Thymus (tissue), 14 donors: ENCODE results near the gene SH3BP5. TPM values are rescaled to one million over a fixed set of nuclear protein-coding genes. Genes with fewer than 3 reads are reported as not detected.
A peak's percentile ranks its signal among the peaks of the same experiment; 100 is the strongest.

Source experiments
- DNase-seq, 9 donors: peaks; one replicate each; pipeline ENCODE4 v3.0.0-alpha.2; 2013; ENCODE audit warnings: low spot score in 9 of 9, low read depth in 6 of 9, missing footprints in 1 of 9
- H3K27ac ChIP-seq, 2 donors: one replicate each; pipeline ENCODE4 v1.5.1; 2013; ENCODE audit warnings: control low read depth in 1 of 2, low read depth in 1 of 2, low read length in 1 of 2, mild to moderate bottlenecking in 1 of 2, moderate library complexity in 1 of 2
- H3K27me3 ChIP-seq, 2 donors: one replicate each; pipeline ENCODE4 v1.5.1; 2013; ENCODE audit warnings: low read length in 1 of 2; ENCODE audit not compliant: control insufficient read depth in 2 of 2, insufficient read depth in 1 of 2
- H3K36me3 ChIP-seq, 2 donors: one replicate each; pipeline ENCODE4 v1.5.1; 2013; ENCODE audit warnings: low read length in 1 of 2, mild to moderate bottlenecking in 1 of 2, moderate library complexity in 1 of 2; ENCODE audit not compliant: control insufficient read depth in 2 of 2, insufficient read depth in 2 of 2
- H3K4me1 ChIP-seq, 2 donors: one replicate each; pipeline ENCODE4 v1.5.1; 2013; ENCODE audit warnings: low read length in 2 of 2; ENCODE audit not compliant: control insufficient read depth in 2 of 2, insufficient read depth in 2 of 2
- H3K4me3 ChIP-seq, 2 donors: one replicate each; pipeline ENCODE4 v1.5.1; 2013; ENCODE audit warnings: low read length in 2 of 2, control low read depth in 1 of 2, mild to moderate bottlenecking in 1 of 2
- H3K9me3 ChIP-seq, 2 donors: one replicate each; pipeline ENCODE4 v1.5.1; 2013; ENCODE audit warnings: low read length in 1 of 2, mild to moderate bottlenecking in 1 of 2; ENCODE audit not compliant: control insufficient read depth in 2 of 2, insufficient read depth in 1 of 2
- WGBS: extraction: QIAGEN DNeasy Blood & Tissue Kit; methylation state at CpG from one replicate; pipeline ENCODE4 v1.1.7; 2013; 5-methylcytosine and 5-hydroxymethylcytosine counted together
- long read RNA-seq, 10 donors: transcript quantifications; one replicate each; lab custom pipeline, GENCODE V29; 2026
- polyA plus RNA-seq: library from polyadenylated mRNA; stranded (reverse); fragments of 200-250 nt; gene quantifications from one replicate; pipeline ENCODE4 v1.2.3, GENCODE V29; 2013
- total RNA-seq: library from RNA; stranded (reverse); fragments of 120-200 nt; gene quantifications from one replicate; pipeline ENCODE4 v1.2.4, GENCODE V29; 2013
- donor health status: healthy.

Gene SH3BP5
- 29.1 TPM for total RNA-seq
- 64.3 TPM for polyA plus RNA-seq
- long read RNA-seq, donor 1, partial matches to known transcripts = 0 of 2 reads
- long read RNA-seq, donor 1, other reads (novel, unspliced or antisense) = 0 of 2 reads
- long read RNA-seq, donor 2, transcript SH3BP5-202 (9 exons, 2,822 nt) = major isoform, 30 of 54 reads
- long read RNA-seq, donor 2, partial matches to known transcripts = 24 of 54 reads
- long read RNA-seq, donor 2, other reads (novel, unspliced or antisense) = 0 of 54 reads
- long read RNA-seq, donor 3, transcript SH3BP5-202 (9 exons, 2,822 nt) = major isoform, 15 of 15 reads
- long read RNA-seq, donor 3, partial matches to known transcripts = 0 of 15 reads
- long read RNA-seq, donor 3, other reads (novel, unspliced or antisense) = 0 of 15 reads
- long read RNA-seq, donor 4, transcript SH3BP5-202 (9 exons, 2,822 nt) = major isoform, 10 of 10 reads
- long read RNA-seq, donor 4, partial matches to known transcripts = 0 of 10 reads
- long read RNA-seq, donor 4, other reads (novel, unspliced or antisense) = 0 of 10 reads
- long read RNA-seq, donor 5, transcript SH3BP5-202 (9 exons, 2,822 nt) = major isoform, 29 of 62 reads
- long read RNA-seq, donor 5, partial matches to known transcripts = 33 of 62 reads
- long read RNA-seq, donor 5, other reads (novel, unspliced or antisense) = 0 of 62 reads
- long read RNA-seq, donor 6, transcript SH3BP5-202 (9 exons, 2,822 nt) = major isoform, 9 of 9 reads
- long read RNA-seq, donor 6, partial matches to known transcripts = 0 of 9 reads
- long read RNA-seq, donor 6, other reads (novel, unspliced or antisense) = 0 of 9 reads
- long read RNA-seq, donor 7, partial matches to known transcripts = 0 of 3 reads
- long read RNA-seq, donor 7, other reads (novel, unspliced or antisense) = 0 of 3 reads
- long read RNA-seq, donor 8, transcript SH3BP5-202 (9 exons, 2,822 nt) = major isoform, 8 of 8 reads
- long read RNA-seq, donor 8, partial matches to known transcripts = 0 of 8 reads
- long read RNA-seq, donor 8, other reads (novel, unspliced or antisense) = 0 of 8 reads
- long read RNA-seq, donor 9, transcript SH3BP5-202 (9 exons, 2,822 nt) = major isoform, 11 of 11 reads
- long read RNA-seq, donor 9, partial matches to known transcripts = 0 of 11 reads
- long read RNA-seq, donor 9, other reads (novel, unspliced or antisense) = 0 of 11 reads
- long read RNA-seq, donor 10, transcript SH3BP5-202 (9 exons, 2,822 nt) = major isoform, 17 of 17 reads
- long read RNA-seq, donor 10, partial matches to known transcripts = 0 of 17 reads
- long read RNA-seq, donor 10, other reads (novel, unspliced or antisense) = 0 of 17 reads

GRCh38 chr3:15332405-15333098 lies at the start of gene SH3BP5:
Gene SH3BP5 (minus strand): TSS chr3:15332586. CDS start chr3:15332408, 178 bp downstream.
- H3K27ac ChIP-seq = peak within 1 kb of the TSS; percentile 57 to 62
- peak within 1 kb of the TSS; percentile 69 to 73 for H3K4me3 ChIP-seq
- peaks cover 20 to 50% of the 10 kb centered on the region in 2 donors for H3K4me1 ChIP-seq
- peaks cover 2 to 15% of the 10 kb centered on the region in 2 donors for H3K27me3 ChIP-seq
- H3K9me3 ChIP-seq = no peaks in the 10 kb centered on the region
- 15% methylated on average over 66 of the region's 66 CpGs for WGBS
- peaks cover 0 to 3% of the 10 kb centered on the region in 2 donors for H3K36me3 ChIP-seq
- peak in 5 of 9 donors; percentile 47 to 82 (median 68) for DNase-seq

GRCh38 chr3:15380980-15381890 lies 48.8 kb upstream of the SH3BP5 start:
- H3K36me3 ChIP-seq = no peaks in the 10 kb centered on the region
- H3K27me3 ChIP-seq = no peaks in the 10 kb centered on the region
- H3K4me3 ChIP-seq = no peak overlapping the region
- H3K4me1 ChIP-seq = peaks cover 0 to 5% of the 10 kb centered on the region in 2 donors
- no peak for DNase-seq
- H3K27ac ChIP-seq = no peak overlapping the region
- WGBS = 95% methylated on average over 6 of the region's 6 CpGs
- H3K9me3 ChIP-seq = no peaks in the 10 kb centered on the region

GRCh38 chr3:15377961-15378791 lies 45.8 kb upstream of the SH3BP5 start:
- Histone ChIP-seq H3K4me1 (peaks cover 0 to 5% of the 10 kb centered on the region in 2 donors), H3K9me3 (no peaks in the 10 kb centered on the region), H3K4me3 (no peak overlapping the region), H3K27me3 (no peaks in the 10 kb centered on the region), H3K27ac (peak overlapping the region in 1 of 2 donors; percentile 59), H3K36me3 (no peaks in the 10 kb centered on the region)
- 31% methylated on average over 16 of the region's 16 CpGs for WGBS
- peak; percentile 69 to 97 (median 93) for DNase-seq

- Histone ChIP-seq H3K27ac (no peak overlapping the region), H3K9me3 (no peaks in the 10 kb centered on the region), H3K4me1 (peaks cover 0 to 5% of the 10 kb centered on the region in 2 donors), H3K36me3 (no peaks in the 10 kb centered on the region), H3K27me3 (no peaks in the 10 kb centered on the region), H3K4me3 (no peak overlapping the region)
- no peak for DNase-seq
- WGBS = 96% methylated on average over 22 of the region's 22 CpGs
These were observed 43.1 kb upstream of the SH3BP5 start for GRCh38 chr3:15375461-15376000.

GRCh38 chr3:15372918-15373317 lies 40.5 kb upstream of the SH3BP5 start:
- no peak for DNase-seq
- H3K4me3 ChIP-seq = no peak overlapping the region
- peaks cover 0 to 3% of the 10 kb centered on the region in 2 donors for H3K4me1 ChIP-seq
- 98% methylated on average over 4 of the region's 4 CpGs for WGBS
- H3K36me3 ChIP-seq = no peaks in the 10 kb centered on the region
- H3K9me3 ChIP-seq = no peaks in the 10 kb centered on the region
- H3K27ac ChIP-seq = no peak overlapping the region
- no peaks in the 10 kb centered on the region for H3K27me3 ChIP-seq

- H3K27ac ChIP-seq = no peak overlapping the region
- no peak for DNase-seq
- WGBS = 95% methylated on average over 6 of the region's 6 CpGs
These were observed 36.3 kb upstream of the SH3BP5 start for GRCh38 chr3:15368561-15369135.

GRCh38 chr3:15367059-15367458 lies 34.7 kb upstream of the SH3BP5 start:
- DNase-seq = no peak
- 92% methylated on average over 1 of the region's 1 CpG for WGBS
- no peaks in the 10 kb centered on the region for H3K36me3 ChIP-seq
- H3K27ac ChIP-seq = no peak overlapping the region
- H3K4me1 ChIP-seq = no peaks in the 10 kb centered on the region
- no peaks in the 10 kb centered on the region for H3K9me3 ChIP-seq
- no peaks in the 10 kb centered on the region for H3K27me3 ChIP-seq
- no peak overlapping the region for H3K4me3 ChIP-seq

More at GRCh38 chr3:15368561-15369135, 36.3 kb upstream of the SH3BP5 start:
- Histone ChIP-seq H3K27me3 (no peaks in the 10 kb centered on the region), H3K36me3 (no peaks in the 10 kb centered on the region), H3K4me1 (no peaks in the 10 kb centered on the region), H3K4me3 (no peak overlapping the region), H3K9me3 (no peaks in the 10 kb centered on the region)
